C4-2B (cell line): ENCODE data around the gene SOX10.
"Not testable (repeated sequence)": the region's sequence is repeated elsewhere in the genome, so short reads cannot be mapped to it uniquely, and the experiment has no call there.

Source experiments
- H3K27ac ChIP-seq: fragments of 450-650 bp; 2 replicates; pipeline ENCODE4 v1.5.1; 2017
- ZFX ChIP-seq: fragments of 450-650 bp; IDR thresholded peaks from 2 replicates; pipeline ENCODE4 v1.6.1; 2017
- TF ChIP-seq, protein P1 (sequence below): fragments of 450-650 bp; conservative IDR thresholded peaks from 2 replicates; pipeline ENCODE4 v1.5.1; 2017; ENCODE audit warnings: mild to moderate bottlenecking

Gene SOX10

GRCh38 chr22:37953062-37953436 is 31.3 kb downstream of the SOX10 start:
- H3K27ac ChIP-seq = peak overlapping the region; percentile 85
- TF ChIP-seq, protein P1, sequence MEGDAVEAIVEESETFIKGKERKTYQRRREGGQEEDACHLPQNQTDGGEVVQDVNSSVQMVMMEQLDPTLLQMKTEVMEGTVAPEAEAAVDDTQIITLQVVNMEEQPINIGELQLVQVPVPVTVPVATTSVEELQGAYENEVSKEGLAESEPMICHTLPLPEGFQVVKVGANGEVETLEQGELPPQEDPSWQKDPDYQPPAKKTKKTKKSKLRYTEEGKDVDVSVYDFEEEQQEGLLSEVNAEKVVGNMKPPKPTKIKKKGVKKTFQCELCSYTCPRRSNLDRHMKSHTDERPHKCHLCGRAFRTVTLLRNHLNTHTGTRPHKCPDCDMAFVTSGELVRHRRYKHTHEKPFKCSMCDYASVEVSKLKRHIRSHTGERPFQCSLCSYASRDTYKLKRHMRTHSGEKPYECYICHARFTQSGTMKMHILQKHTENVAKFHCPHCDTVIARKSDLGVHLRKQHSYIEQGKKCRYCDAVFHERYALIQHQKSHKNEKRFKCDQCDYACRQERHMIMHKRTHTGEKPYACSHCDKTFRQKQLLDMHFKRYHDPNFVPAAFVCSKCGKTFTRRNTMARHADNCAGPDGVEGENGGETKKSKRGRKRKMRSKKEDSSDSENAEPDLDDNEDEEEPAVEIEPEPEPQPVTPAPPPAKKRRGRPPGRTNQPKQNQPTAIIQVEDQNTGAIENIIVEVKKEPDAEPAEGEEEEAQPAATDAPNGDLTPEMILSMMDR = no peak
- no peak for TF ChIP-seq ZFX

- H3K27ac ChIP-seq = not testable (repeated sequence)
Observed at GRCh38 chr22:37952629-37953028, 31.7 kb downstream of the SOX10 start.

DNA sequence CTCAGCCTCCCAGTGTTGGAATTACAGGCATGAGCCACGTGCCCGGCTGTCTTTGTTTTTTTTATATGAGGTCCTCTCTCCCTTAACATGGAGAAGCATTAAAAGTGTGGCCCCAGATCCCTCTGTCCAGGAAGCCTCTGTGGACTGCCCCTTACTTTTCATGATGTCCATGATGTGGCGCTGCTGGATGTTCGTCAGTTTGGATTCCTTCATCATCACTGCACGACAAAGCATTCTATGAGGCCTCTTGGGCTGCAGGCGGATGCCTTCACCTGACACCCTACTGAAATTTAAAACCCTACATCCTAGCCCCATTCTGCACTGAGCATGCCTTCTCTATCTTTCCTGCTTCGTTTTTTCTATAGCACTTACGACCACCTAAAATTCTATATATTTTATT is 33.0 kb downstream of the SOX10 start:
- H3K27ac ChIP-seq = no peak overlapping the region
- TF ChIP-seq, protein P1 = no peak
- no peak for TF ChIP-seq ZFX

DNA sequence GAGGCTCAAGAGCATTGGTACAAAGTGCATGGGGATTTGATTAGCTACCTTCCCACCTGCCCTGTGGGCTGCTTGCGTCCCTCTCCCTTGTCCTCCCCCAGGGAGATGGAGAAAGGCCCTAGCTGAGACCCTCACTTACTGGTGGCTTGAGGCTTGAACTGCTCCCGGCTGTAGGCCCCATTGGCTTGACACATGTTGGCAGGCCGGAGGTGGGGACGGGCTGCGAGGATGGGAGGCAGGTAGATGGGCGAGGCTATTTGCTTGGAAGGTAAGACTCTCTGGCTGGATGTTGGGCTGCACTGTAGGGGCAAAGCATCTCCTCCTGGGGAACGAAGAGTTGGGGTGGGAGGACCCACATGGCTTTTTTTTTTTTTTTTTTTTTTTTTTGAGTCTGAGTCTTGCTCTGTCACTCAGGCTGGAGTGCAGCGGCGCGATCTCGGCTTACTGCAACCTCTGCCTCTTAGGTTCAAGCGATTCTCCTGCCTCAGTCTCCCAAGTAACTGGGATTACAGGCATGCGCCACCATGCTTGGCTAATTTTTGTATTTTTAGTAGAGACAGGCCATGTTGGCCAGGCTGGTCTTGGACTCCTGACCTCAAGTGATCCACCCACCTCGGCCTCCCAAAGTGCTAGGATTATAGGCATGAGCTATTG is 37.1 kb downstream of the SOX10 start:
- H3K27ac ChIP-seq = not testable (repeated sequence)

DNA sequence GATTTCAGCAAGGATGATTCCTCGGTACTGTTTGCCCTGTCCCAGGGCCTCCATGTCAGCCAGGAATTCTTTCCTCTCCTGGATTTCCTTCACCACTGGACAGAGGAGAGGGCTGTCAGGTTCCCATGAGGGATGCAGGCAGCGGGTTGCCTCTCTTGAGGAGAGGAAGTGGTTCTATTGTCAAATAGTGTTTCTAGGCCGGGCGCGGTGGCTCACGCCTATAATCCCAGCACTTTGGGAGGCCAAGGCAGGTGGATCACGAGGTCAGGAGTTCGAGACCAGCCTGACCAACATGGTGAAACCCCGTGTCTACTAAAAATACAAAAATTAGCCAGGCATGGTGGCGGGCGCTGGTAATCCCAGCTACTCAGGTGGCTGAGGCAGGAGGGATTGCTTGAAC is 39.9 kb downstream of the SOX10 start:
- peak overlapping the region; percentile 13; the same call in 1 of the 2 replicates for H3K27ac ChIP-seq

- peak overlapping the region; percentile 13; the same call in 1 of the 2 replicates for H3K27ac ChIP-seq
- no peak for TF ChIP-seq ZFX
- TF ChIP-seq, protein P1 = no peak
Observed at GRCh38 chr22:37943825-37944198, 40.5 kb downstream of the SOX10 start.

DNA sequence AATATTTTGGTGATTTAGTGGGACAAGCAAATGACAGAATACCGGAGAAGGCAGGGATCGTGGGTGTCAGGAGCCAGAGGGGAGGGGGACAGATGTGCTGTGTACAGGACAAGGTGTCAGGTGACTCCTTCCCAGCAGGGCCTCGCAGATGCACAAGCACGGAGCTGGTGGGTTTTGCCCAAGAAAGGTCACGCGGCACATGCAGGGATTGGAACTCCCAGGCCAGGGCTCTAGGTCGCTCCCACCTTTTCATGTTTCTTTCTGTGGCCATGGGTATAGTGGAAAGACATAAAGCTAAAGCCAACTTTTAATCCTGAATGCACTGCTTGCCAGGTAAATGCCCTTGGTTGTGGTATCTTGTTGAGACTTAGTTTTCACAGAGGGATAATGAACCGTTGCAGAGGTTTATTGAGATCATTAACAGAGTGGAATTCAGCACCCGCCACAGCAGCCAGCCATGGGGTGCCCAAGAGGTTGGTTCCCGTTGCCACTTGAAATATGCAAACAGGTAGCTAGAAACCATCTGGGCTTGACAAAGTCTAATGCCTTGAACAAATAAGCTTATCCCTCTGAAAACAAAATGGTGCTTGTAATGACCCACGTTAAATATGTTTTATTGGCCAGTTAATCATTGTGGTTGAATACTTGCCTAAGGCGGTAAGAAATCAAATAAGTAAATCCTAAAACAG is 41.1 kb downstream of the SOX10 start:
- H3K27ac ChIP-seq = peak overlapping the region; percentile 32; the same call in 1 of the 2 replicates
- TF ChIP-seq, protein P1 = no peak
- TF ChIP-seq ZFX = no peak

DNA sequence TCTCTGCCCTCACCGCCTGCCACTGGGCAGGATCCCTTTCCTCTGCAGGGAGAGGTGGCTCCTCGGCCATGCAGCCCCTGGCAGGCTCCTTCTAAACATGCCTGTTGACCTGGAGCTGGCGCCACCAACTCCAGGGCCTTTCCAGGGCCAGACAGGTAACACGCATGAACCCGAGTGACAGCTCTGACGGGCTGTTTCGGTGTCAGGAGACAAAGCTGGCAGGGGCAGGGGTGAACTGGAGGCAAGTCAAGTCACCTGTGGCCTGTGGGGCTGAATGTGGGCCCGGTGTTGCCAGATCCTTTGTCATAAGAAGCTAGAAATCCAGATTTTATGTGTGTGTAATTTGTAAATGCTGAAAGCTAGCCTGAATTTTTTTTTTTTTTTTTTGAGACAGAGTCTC is 42.2 kb downstream of the SOX10 start:
- H3K27ac ChIP-seq = no peak overlapping the region
- TF ChIP-seq, protein P1 = no peak
- no peak for TF ChIP-seq ZFX

DNA sequence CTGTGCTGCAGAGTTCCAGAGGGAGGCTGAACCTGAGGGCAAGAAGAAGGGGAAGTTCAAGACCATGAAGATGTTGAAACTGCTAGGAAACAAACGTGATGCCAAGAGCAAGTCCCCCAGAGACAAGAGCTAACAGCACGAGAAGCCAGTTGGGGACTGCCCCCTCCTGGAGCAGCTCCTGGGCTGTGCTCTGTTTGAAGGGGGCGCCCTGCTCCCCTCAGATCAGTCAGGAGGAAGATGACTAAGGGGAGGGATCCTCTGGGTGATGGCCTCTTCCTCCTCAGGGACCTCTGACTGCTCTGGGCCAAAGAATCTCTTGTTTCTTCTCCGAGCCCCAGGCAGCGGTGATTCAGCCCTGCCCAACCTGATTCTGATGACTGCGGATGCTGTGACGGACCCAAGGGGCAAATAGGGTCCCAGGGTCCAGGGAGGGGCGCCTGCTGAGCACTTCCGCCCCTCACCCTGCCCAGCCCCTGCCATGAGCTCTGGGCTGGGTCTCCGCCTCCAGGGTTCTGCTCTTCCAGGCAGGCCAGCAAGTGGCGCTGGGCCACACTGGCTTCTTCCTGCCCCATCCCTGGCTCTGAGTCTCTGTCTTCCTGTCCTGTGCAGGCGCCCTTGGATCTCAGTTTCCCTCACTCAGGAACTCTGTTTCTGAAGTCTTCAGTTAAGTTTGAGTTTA is 43.5 kb downstream of the SOX10 start:
- no peak overlapping the region for H3K27ac ChIP-seq
- no peak for TF ChIP-seq ZFX
- TF ChIP-seq, protein P1 = no peak
